Ovary (tissue), 3 donors: Measurements from ENCODE around the gene RGS12.

Experiments
- CTCF ChIP-seq, 3 donors: fragments of 450-650 bp in 2 of 3; fragments of 200-600 bp in 1 of 3; IDR thresholded peaks; one replicate each; pipeline versions ENCODE4 v1.5.1 to v1.8.0; 2016 to 2022; ENCODE audit warnings: antibody characterized with exemption in 3 of 3, mild to moderate bottlenecking in 1 of 3
- POLR2A ChIP-seq: fragments of 450-650 bp; IDR thresholded peaks from one replicate; pipeline ENCODE4 v1.6.1; 2017; ENCODE audit warnings: antibody characterized with exemption, mild to moderate bottlenecking, moderate library complexity
- donor health status: DM: no; HTN: no; CAD: no.

- TF ChIP-seq CTCF (IDR thresholded peaks at IDR 0.05): no peak
- no peak for TF ChIP-seq POLR2A
Observed at GRCh38 chr4:3244002-3244401, 48.8 kb upstream of the RGS12 start.
